ENCODE results near the gene VIPR2. TPM values are rescaled to one million over a fixed set of nuclear protein-coding genes. Genes with fewer than 3 reads are reported as not detected.

Gene VIPR2
- total RNA-seq, 1 donor from 2014 or later, result not detected

DNA sequence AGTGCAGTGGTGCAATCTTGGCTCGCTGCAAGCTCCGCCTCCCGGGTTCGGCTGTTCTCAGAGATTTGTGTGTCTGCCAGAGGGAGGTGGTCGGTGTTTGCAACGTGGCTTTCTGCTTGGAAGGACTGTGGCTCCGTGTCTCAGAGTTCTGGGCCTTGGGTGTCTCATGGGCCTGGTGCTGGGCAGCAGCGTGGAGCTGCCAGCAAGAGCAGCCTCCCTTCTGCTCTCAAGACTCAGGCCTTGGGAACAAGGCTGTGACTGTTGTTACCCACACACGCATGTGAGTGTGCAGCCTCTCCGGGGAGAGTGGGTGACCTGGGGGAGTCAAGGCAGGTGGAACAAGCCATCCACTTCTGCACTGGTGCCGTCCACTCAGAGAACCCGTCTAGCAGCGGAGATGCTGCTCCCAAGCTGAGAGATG, 52.0 kb downstream of the VIPR2 start:
- H3K36me3 Mint-ChIP-seq (ENCODE audit: unreplicated experiment), result no peaks in the 10 kb centered on the region
- peaks cover 3% of the 10 kb centered on the region for H3K27me3 Mint-ChIP-seq (ENCODE audit: unreplicated experiment)
- no peak for TF ChIP-seq CTCF (IDR thresholded peaks at IDR 0.05; ENCODE audit: partially characterized antibody, unreplicated experiment)
- no peak for DNase-seq
- H3K4me1 Mint-ChIP-seq (ENCODE audit: low read depth, unreplicated experiment), result peaks cover 31% of the 10 kb centered on the region
- H3K27ac Mint-ChIP-seq (ENCODE audit: unreplicated experiment), result no peak overlapping the region
- peaks cover 5% of the 10 kb centered on the region for H3K9me3 Mint-ChIP-seq (ENCODE audit: unreplicated experiment)
- H3K4me3 Mint-ChIP-seq (ENCODE audit: unreplicated experiment), result no peak overlapping the region

DNA sequence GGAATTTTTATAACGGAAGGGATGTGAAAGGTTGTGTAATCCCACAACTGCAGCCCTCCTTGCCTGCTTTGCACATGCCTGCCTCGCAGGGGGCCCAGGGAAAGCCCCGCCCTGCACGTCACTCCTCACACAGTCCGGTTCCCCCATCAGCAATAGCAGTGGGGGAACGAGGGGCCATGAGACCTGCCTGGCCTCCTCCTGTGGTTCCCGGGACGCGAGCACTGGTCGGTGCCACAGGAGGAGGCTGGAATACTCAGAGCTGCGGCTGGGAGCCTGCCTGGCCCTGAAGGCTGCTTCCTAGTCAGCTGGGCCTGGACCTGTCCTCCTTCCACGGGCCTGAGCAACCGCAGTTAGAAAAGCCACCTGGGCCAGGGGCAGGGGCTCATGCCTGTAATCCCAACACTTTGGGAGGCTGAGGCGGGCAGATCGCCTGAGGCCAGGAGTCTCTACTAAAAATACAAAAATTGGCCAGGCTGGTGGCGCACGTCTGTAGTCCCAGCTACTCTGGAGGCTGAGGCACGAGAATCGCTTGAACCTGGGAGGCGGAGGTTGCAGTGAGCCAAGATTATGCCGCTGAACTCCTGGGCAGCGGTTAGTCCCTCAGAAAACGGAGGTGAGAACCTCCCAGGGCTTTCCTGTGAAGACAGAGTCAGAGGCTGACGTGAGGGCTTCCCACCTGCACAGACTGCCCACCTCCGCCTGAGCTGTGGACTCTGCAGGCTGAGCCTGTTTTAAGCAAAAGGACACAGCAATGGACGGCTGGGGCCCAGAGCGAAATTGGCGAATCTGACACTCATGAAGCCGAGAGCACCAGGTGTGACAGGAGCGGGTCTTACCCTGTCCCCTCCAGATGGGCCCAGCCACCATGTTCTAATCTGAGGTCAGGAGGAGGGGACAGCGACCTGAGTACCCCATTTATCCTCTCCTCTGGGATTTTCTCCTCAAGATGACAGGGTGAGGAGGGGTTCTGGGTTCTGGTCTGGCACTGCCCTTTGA, 52.9 kb downstream of the VIPR2 start:
- Mint-ChIP-seq H3K36me3 (ENCODE audit: unreplicated experiment) (no peaks in the 10 kb centered on the region), H3K4me3 (ENCODE audit: unreplicated experiment) (no peak overlapping the region), H3K27ac (ENCODE audit: unreplicated experiment) (no peak overlapping the region), H3K4me1 (ENCODE audit: low read depth, unreplicated experiment) (peaks cover 29% of the 10 kb centered on the region), H3K27me3 (ENCODE audit: unreplicated experiment) (peaks cover 5% of the 10 kb centered on the region), H3K9me3 (ENCODE audit: unreplicated experiment) (peaks cover 8% of the 10 kb centered on the region)
- no peak for TF ChIP-seq CTCF (IDR thresholded peaks at IDR 0.05; ENCODE audit: partially characterized antibody, unreplicated experiment)
- DNase-seq, result no peak

- no peak for TF ChIP-seq CTCF (IDR thresholded peaks at IDR 0.05; ENCODE audit: partially characterized antibody, unreplicated experiment)
- H3K36me3 Mint-ChIP-seq (ENCODE audit: unreplicated experiment), result no peaks in the 10 kb centered on the region
- H3K9me3 Mint-ChIP-seq (ENCODE audit: unreplicated experiment), result peaks cover 7% of the 10 kb centered on the region
- no peak overlapping the region for H3K27ac Mint-ChIP-seq (ENCODE audit: unreplicated experiment)
- H3K4me1 Mint-ChIP-seq (ENCODE audit: low read depth, unreplicated experiment), result peaks cover 26% of the 10 kb centered on the region
- peaks cover 2% of the 10 kb centered on the region for H3K27me3 Mint-ChIP-seq (ENCODE audit: unreplicated experiment)
- no peak overlapping the region for H3K4me3 Mint-ChIP-seq (ENCODE audit: unreplicated experiment)
- no peak for DNase-seq
Observed at GRCh38 chr7:159091041-159091440, 53.6 kb downstream of the VIPR2 start.

DNA sequence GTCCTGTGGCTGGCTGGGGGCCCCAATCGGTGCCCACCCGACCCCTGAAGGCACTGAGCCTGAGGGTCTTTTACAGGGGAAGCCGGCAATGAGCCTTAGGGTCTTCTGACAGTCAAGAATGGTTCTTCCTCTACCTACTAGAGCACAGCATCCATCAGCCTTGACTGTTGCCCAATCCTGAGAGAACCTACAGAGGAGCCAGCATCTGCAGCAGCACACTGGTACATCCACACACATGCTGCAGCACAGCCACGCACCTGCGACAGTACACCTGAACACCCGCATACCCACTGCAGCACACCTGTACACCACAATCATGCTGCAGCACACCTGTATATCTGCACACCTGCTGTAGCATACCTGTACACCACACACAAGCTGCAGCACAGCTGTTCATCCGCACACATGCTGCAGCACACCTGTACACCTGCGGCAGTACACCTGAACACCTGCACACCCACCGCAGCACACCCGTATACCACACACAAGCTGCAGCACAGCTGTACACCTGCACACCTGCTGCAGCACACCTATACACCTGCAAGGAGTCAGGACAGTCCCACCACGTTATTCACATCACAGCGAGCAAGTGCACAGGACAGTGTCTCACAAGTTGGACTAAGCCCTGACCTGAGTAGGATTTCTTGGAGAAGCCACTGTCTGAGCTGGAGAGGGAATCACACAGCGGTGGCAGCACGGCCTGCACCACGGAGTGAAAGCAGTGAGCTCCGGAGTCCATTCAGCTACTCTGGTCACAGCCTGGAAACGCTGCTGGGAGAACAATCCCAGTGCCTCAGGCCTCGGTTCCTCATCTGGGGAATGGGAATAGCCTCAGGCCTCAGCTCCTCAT, 56.4 kb downstream of the VIPR2 start:
- no peak overlapping the region for H3K4me3 Mint-ChIP-seq (ENCODE audit: unreplicated experiment)
- no peak for TF ChIP-seq CTCF (IDR thresholded peaks at IDR 0.05; ENCODE audit: partially characterized antibody, unreplicated experiment)

More for the DNA sequence above, 56.4 kb downstream of the VIPR2 start:
- peaks cover 4% of the 10 kb centered on the region for H3K27me3 Mint-ChIP-seq (ENCODE audit: unreplicated experiment)
- no peak for DNase-seq
- no peaks in the 10 kb centered on the region for H3K36me3 Mint-ChIP-seq (ENCODE audit: unreplicated experiment)
- H3K27ac Mint-ChIP-seq (ENCODE audit: unreplicated experiment), result no peak overlapping the region
- H3K9me3 Mint-ChIP-seq (ENCODE audit: unreplicated experiment), result peaks cover 9% of the 10 kb centered on the region
- peaks cover 9% of the 10 kb centered on the region for H3K4me1 Mint-ChIP-seq (ENCODE audit: low read depth, unreplicated experiment)
